ENCODE results near the gene TMIGD3. TPM values are rescaled to one million over a fixed set of nuclear protein-coding genes. Genes with fewer than 3 reads are reported as not detected.

TMIGD3 gene
- polyA plus RNA-seq, 1 donor (not counting 4 experiments of a cell fraction or from before 2014, with no cell fraction given), result not detected

- dilution Hi-C loops (cut with MboI; ENCODE audit: extremely low pct_ligation_motif_present, low sequenced_read_pairs), result no loop called here
- no peak overlapping the region for H3K4me2 ChIP-seq (ENCODE audit: control insufficient read depth, extremely low read depth, insufficient read depth, low read depth, low read length)
- no peak overlapping the region for H3K4me3 ChIP-seq (ENCODE audit: control insufficient read depth in 2 of 3, extremely low read depth in 1 of 3, insufficient read depth in 2 of 3, low read depth in 1 of 3, low read length in 3 of 3)
- H3K79me2 ChIP-seq (ENCODE audit: control insufficient read depth, insufficient read depth, low read length), result no peaks in the 10 kb centered on the region
- peak; percentile 54 to 87 (median 58) for TF ChIP-seq CTCF (optimal IDR thresholded peaks at IDR 0.05 in 1 of 3, IDR thresholded peaks at IDR 0.05 in 1 of 3, conservative IDR thresholded peaks at IDR 0.05 in 1 of 3; ENCODE audit: extremely low read depth in 1 of 3, insufficient read depth in 2 of 3, low read length in 3 of 3)
- TF ChIP-seq EZH2 (IDR thresholded peaks at IDR 0.05; ENCODE audit: low read length), result no peak
- no peak overlapping the region for H2AFZ ChIP-seq (ENCODE audit: control insufficient read depth, low read length)
- no peak overlapping the region for H3K27ac ChIP-seq (ENCODE audit: control insufficient read depth, insufficient read depth, low read length)
- no peaks in the 10 kb centered on the region for H3K9me3 ChIP-seq (ENCODE audit: control insufficient read depth, low read depth, low read length)
- H3K36me3 ChIP-seq (ENCODE audit: control insufficient read depth in 2 of 2, extremely low read depth in 1 of 2, insufficient read depth in 2 of 2, low read length in 2 of 2), result no peaks in the 10 kb centered on the region
- no peaks in the 10 kb centered on the region for H3K9me1 ChIP-seq (ENCODE audit: control insufficient read depth, extremely low read depth, insufficient read depth, low read length)
- no peaks in the 10 kb centered on the region for H3K27me3 ChIP-seq (ENCODE audit: control insufficient read depth, extremely low read depth, insufficient read depth, low read length)
- no peaks in the 10 kb centered on the region for H4K20me1 ChIP-seq (ENCODE audit: control insufficient read depth, extremely low read depth, insufficient read depth, low read length)
- DNase-seq (ENCODE audit: low read depth, low spot score) (no peak), FAIRE-seq (no peak)
- no peak overlapping the region for H3K9ac ChIP-seq (ENCODE audit: control insufficient read depth, extremely low read depth, insufficient read depth, low read length)
- no peaks in the 10 kb centered on the region for H3K4me1 ChIP-seq (ENCODE audit: control insufficient read depth, extremely low read depth, insufficient read depth, low read length)
These were observed 21.8 kb downstream of the TMIGD3 start for GRCh38 chr1:111481387-111482221.

DNA sequence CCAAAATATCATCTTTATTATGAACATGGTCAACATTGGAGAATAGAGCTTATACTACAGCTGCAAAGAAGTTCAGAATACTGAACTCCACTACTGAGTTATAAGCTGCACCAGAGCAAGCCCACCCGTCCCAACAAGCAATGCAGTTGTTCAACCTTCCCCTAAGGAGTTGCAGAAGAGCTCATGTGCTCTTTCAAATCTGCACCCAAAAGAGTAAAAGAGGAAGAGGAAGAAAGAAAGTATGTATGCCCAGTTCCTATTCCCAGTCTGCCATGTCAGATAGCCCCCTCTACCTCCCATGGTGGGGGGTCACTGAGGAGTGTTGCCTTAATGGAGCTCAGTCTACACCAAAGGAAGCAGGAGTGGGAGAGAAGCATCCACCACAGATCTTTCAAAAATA, 22.8 kb downstream of the TMIGD3 start:
- TF ChIP-seq CTCF (optimal IDR thresholded peaks at IDR 0.05 in 1 of 3, IDR thresholded peaks at IDR 0.05 in 1 of 3, conservative IDR thresholded peaks at IDR 0.05 in 1 of 3; ENCODE audit: extremely low read depth in 1 of 3, insufficient read depth in 2 of 3, low read length in 3 of 3), result no peak
- TF ChIP-seq EZH2 (IDR thresholded peaks at IDR 0.05; ENCODE audit: low read length), result no peak
- no peaks in the 10 kb centered on the region for H3K79me2 ChIP-seq (ENCODE audit: control insufficient read depth, insufficient read depth, low read length)
- no peaks in the 10 kb centered on the region for H3K4me1 ChIP-seq (ENCODE audit: control insufficient read depth, extremely low read depth, insufficient read depth, low read length)
- no peaks in the 10 kb centered on the region for H4K20me1 ChIP-seq (ENCODE audit: control insufficient read depth, extremely low read depth, insufficient read depth, low read length)
- no peak overlapping the region for H3K27ac ChIP-seq (ENCODE audit: control insufficient read depth, insufficient read depth, low read length)
- no peaks in the 10 kb centered on the region for H3K36me3 ChIP-seq (ENCODE audit: control insufficient read depth in 2 of 2, extremely low read depth in 1 of 2, insufficient read depth in 2 of 2, low read length in 2 of 2)
- H3K9ac ChIP-seq (ENCODE audit: control insufficient read depth, extremely low read depth, insufficient read depth, low read length), result no peak overlapping the region
- DNase-seq (ENCODE audit: low read depth, low spot score) (no peak), FAIRE-seq (no peak)
- dilution Hi-C loops (cut with MboI; ENCODE audit: extremely low pct_ligation_motif_present, low sequenced_read_pairs), result no loop called here
- no peaks in the 10 kb centered on the region for H3K27me3 ChIP-seq (ENCODE audit: control insufficient read depth, extremely low read depth, insufficient read depth, low read length)
- H3K4me3 ChIP-seq (ENCODE audit: control insufficient read depth in 2 of 3, extremely low read depth in 1 of 3, insufficient read depth in 2 of 3, low read depth in 1 of 3, low read length in 3 of 3), result no peak overlapping the region
- H2AFZ ChIP-seq (ENCODE audit: control insufficient read depth, low read length), result no peak overlapping the region
- H3K9me3 ChIP-seq (ENCODE audit: control insufficient read depth, low read depth, low read length), result no peaks in the 10 kb centered on the region
- H3K4me2 ChIP-seq (ENCODE audit: control insufficient read depth, extremely low read depth, insufficient read depth, low read depth, low read length), result no peak overlapping the region
- no peaks in the 10 kb centered on the region for H3K9me1 ChIP-seq (ENCODE audit: control insufficient read depth, extremely low read depth, insufficient read depth, low read length)
